IMR-90 (cell line): ENCODE results near the gene LDHB. TPM values are rescaled to one million over a fixed set of nuclear protein-coding genes. Genes with fewer than 3 reads are reported as not detected.

Experiments
- ATAC-seq: fragments of 200-7000 bp; cut with Tn5 transposase; 2 replicates; pipeline ENCODE4 v1.9.1; 2020; ENCODE audit warnings: low read depth, mild to moderate bottlenecking, moderate library complexity
- BruUV-seq: library from RNA; stranded (reverse); fragments of 400-500 nt; replicated peaks from 2 replicates; lab custom pipeline; 2021; lab: Mats Ljungman, UMichigan
- CTCF ChIA-PET: fragments of 300-600 bp; formaldehyde crosslinking; extraction: SDS; loops from one replicate; lab custom pipeline; 2021; ENCODE audit warnings: antibody characterized with exemption; lab: Yijun Ruan, JAX
- POLR2A ChIA-PET: fragments of 300-600 bp; sonication (Branson Sonifier 250); formaldehyde crosslinking; loops from one replicate; lab custom pipeline; 2022; ENCODE audit warnings: antibody characterized with exemption; ENCODE audit not compliant: unreplicated experiment; lab: Charles Lee
- DNase-seq: peaks from one replicate; pipeline ENCODE4 v3.0.0; 2013
- H2AFZ ChIP-seq: replicated peaks from 2 replicates; pipeline ENCODE3; 2013; ENCODE audit warnings: low read length, mild to moderate bottlenecking; ENCODE audit not compliant: poor library complexity
- H2AK5ac ChIP-seq: 2 replicates; pipeline ENCODE4 v1.6.1; 2013; ENCODE audit warnings: low read depth, low read length, inconsistent platforms
- H2AK9ac ChIP-seq: replicated peaks from 2 replicates; pipeline ENCODE3; 2013; ENCODE audit warnings: mild to moderate bottlenecking, low read depth, low read length, moderate library complexity; ENCODE audit not compliant: poor library complexity
- H2BK120ac ChIP-seq: 2 replicates; pipeline ENCODE4 v1.6.1; 2013; ENCODE audit warnings: low read depth, low read length, inconsistent platforms
- H2BK15ac ChIP-seq: 3 replicates; pipeline ENCODE4 v1.6.1; 2013; ENCODE audit warnings: low read depth, low read length, inconsistent platforms
- H2BK20ac ChIP-seq: 2 replicates; pipeline ENCODE4 v1.6.1; 2013; ENCODE audit warnings: low read depth, mild to moderate bottlenecking, inconsistent platforms, low read length, moderate library complexity
- H2BK5ac ChIP-seq: 2 replicates; pipeline ENCODE4 v1.6.1; 2013; ENCODE audit warnings: mild to moderate bottlenecking, low read depth, low read length, inconsistent platforms; ENCODE audit not compliant: poor library complexity, severe bottlenecking
- H3K14ac ChIP-seq: replicated peaks from 2 replicates; pipeline ENCODE4 v1.6.1; 2013; ENCODE audit warnings: low read depth, low read length, inconsistent platforms
- H3K18ac ChIP-seq: 2 replicates; pipeline ENCODE4 v1.6.1; 2013; ENCODE audit warnings: low read depth, low read length, control low read depth
- H3K23ac ChIP-seq: 2 replicates; pipeline ENCODE4 v1.6.1; 2013; ENCODE audit warnings: low read depth, low read length, inconsistent platforms
- H3K27ac ChIP-seq: 2 replicates; pipeline ENCODE4 v1.5.1; 2013; ENCODE audit warnings: mild to moderate bottlenecking, control low read depth, low read length; ENCODE audit not compliant: insufficient read depth
- H3K27me3 ChIP-seq: 2 replicates; pipeline ENCODE4 v1.6.1; 2013; ENCODE audit warnings: low read length; ENCODE audit not compliant: control insufficient read depth, insufficient read depth
- H3K36me3 ChIP-seq: 2 replicates; pipeline ENCODE4 v1.6.1; 2013; ENCODE audit warnings: low read length, mixed read lengths; ENCODE audit not compliant: control insufficient read depth, insufficient read depth
- H3K4ac ChIP-seq: 2 replicates; pipeline ENCODE4 v1.6.1; 2013; ENCODE audit warnings: low read depth, low read length, inconsistent platforms
- H3K4me1 ChIP-seq: 2 replicates; pipeline ENCODE4 v1.6.1; 2013; ENCODE audit warnings: low read length, mixed read lengths; ENCODE audit not compliant: control insufficient read depth, insufficient read depth
- H3K4me2 ChIP-seq: 2 replicates; pipeline ENCODE4 v1.6.1; 2013; ENCODE audit warnings: low read depth, mild to moderate bottlenecking, control low read depth, low read length, moderate library complexity
- H3K4me3 ChIP-seq: 2 replicates; pipeline ENCODE4 v1.5.1; 2013; ENCODE audit warnings: low read depth, mild to moderate bottlenecking, control low read depth, low read length, moderate library complexity; ENCODE audit not compliant: insufficient read depth
- H3K56ac ChIP-seq: 2 replicates; pipeline ENCODE4 v1.6.1; 2013; ENCODE audit warnings: low read length, inconsistent platforms; ENCODE audit not compliant: insufficient read depth; ENCODE audit errors: extremely low read depth
- H3K79me1 ChIP-seq, 2 experiments: 2 replicates each; pipeline ENCODE4 v1.6.1; 2013; ENCODE audit warnings: low read length in 2 of 2, inconsistent platforms in 1 of 2, low read depth in 1 of 2
- H3K9ac ChIP-seq: 2 replicates; pipeline ENCODE4 v1.6.1; 2013; ENCODE audit warnings: low read depth, low read length, control low read depth
- H3K9me1 ChIP-seq: 2 replicates; pipeline ENCODE4 v1.6.1; 2013; ENCODE audit warnings: low read length, inconsistent platforms; ENCODE audit not compliant: insufficient read depth
- H3K9me3 ChIP-seq: 2 replicates; pipeline ENCODE4 v1.6.1; 2013; ENCODE audit warnings: low read length; ENCODE audit not compliant: control insufficient read depth, insufficient read depth
- H4K20me1 ChIP-seq: 2 replicates; pipeline ENCODE4 v1.6.1; 2013; ENCODE audit warnings: low read length, inconsistent platforms; ENCODE audit not compliant: insufficient read depth
- H4K5ac ChIP-seq: 2 replicates; pipeline ENCODE4 v1.6.1; 2013; ENCODE audit warnings: mild to moderate bottlenecking, low read depth, low read length, control low read depth
- H4K8ac ChIP-seq, 2 experiments: 2 replicates each; pipeline ENCODE4 v1.6.1; 2013; ENCODE audit warnings: low read depth in 2 of 2, low read length in 2 of 2, control low read depth in 1 of 2, inconsistent platforms in 1 of 2
- H4K91ac ChIP-seq: 2 replicates; pipeline ENCODE4 v1.6.1; 2013; ENCODE audit warnings: low read depth, low read length, inconsistent platforms; ENCODE audit not compliant: insufficient read depth
- BHLHE40 ChIP-seq: fragments of 150-350 bp; IDR thresholded peaks from 2 replicates; pipeline ENCODE4 v1.6.1; 2016; ENCODE audit warnings: mild to moderate bottlenecking, low read depth, low read length
- MAZ ChIP-seq: IDR thresholded peaks from 2 replicates; pipeline ENCODE4 v1.6.1; 2012; ENCODE audit warnings: low read depth, mild to moderate bottlenecking, low read length, improper control_type of control experiment, moderate library complexity, borderline replicate concordance
- MXI1 ChIP-seq: IDR thresholded peaks from 2 replicates; pipeline ENCODE4 v1.6.1; 2012; ENCODE audit warnings: low read depth, mild to moderate bottlenecking, low read length, moderate library complexity, borderline replicate concordance
- NFE2L2 ChIP-seq: fragments of 150-350 bp; IDR thresholded peaks from 2 replicates; pipeline ENCODE4 v1.6.1; 2016; ENCODE audit warnings: low read depth, mild to moderate bottlenecking, low read length
- RCOR1 ChIP-seq: IDR thresholded peaks from 2 replicates; pipeline ENCODE4 v1.6.1; 2012; ENCODE audit warnings: mild to moderate bottlenecking, low read length, improper control_type of control experiment; ENCODE audit not compliant: insufficient replicate concordance
- SMC3 ChIP-seq: fragments of 150-350 bp; IDR thresholded peaks from 2 replicates; pipeline ENCODE4 v1.6.1; 2016; ENCODE audit warnings: low read depth, mild to moderate bottlenecking, antibody characterized with exemption, low read length, moderate library complexity
- USF2 ChIP-seq: fragments of 150-350 bp; IDR thresholded peaks from 2 replicates; pipeline ENCODE4 v1.6.1; 2017; ENCODE audit warnings: mild to moderate bottlenecking, antibody characterized with exemption, low read length, low read depth
- WGBS, 2 experiments: methylation state at CpG; one replicate each; pipeline versions ENCODE4 v1.1.5 to v1.1.7; 2013; ENCODE audit warnings: missing lambda C conversion rate in 2 of 2; ENCODE audit not compliant: insufficient read length in 1 of 2; ENCODE audit errors: extremely low coverage in 2 of 2; 5-methylcytosine and 5-hydroxymethylcytosine counted together
- dilution Hi-C: fragments of 300-500 bp; cut with HindIII; formaldehyde crosslinking; loops from one replicate; pipeline ENCODE4 v1.14.3; 2018; ENCODE audit warnings: low sequenced_read_pairs; ENCODE audit not compliant: unreplicated experiment
- in situ Hi-C: fragments of 300-500 bp; cut with MboI; formaldehyde crosslinking; loops from 3 replicates; pipeline ENCODE4 v1.14.3; 2019; ENCODE audit warnings: low sequenced_read_pairs, inconsistent platforms, mixed read lengths
- intact Hi-C: fragments of 100-400 bp; cut with micrococcal nuclease; formaldehyde crosslinking; loops from 2 replicates; pipeline ENCODE4 v1.10.0; 2022
- polyA plus RNA-seq, 3 experiments: library from polyadenylated mRNA; depleted of rRNA; stranded (reverse); fragments of >200 nt; gene quantifications; 2 replicates each; pipeline ENCODE4 v1.2.3, GENCODE V29; 2012; ENCODE audit warnings: low replicate concordance in 1 of 3
- total RNA-seq: library from RNA; depleted of rRNA; stranded (reverse); fragments of >200 nt; gene quantifications from 2 replicates; pipeline ENCODE4 v1.2.3, GENCODE V29; 2012

LDHB gene
- total and polyA plus RNA-seq, 2 of the 4 experiments (the other 2 are of a cell fraction) = 623 to 630 TPM

- BruUV-seq = no TSS peak
- Histone ChIP-seq H3K9ac (no peak overlapping the region), H4K91ac (no peak overlapping the region), H3K4me1 (no peaks in the 10 kb centered on the region), H3K36me3 (no peaks in the 10 kb centered on the region), H3K56ac (no peak overlapping the region), H4K8ac (no peak overlapping the region), H2BK20ac (no peak overlapping the region), H2AFZ (no peak overlapping the region), H3K9me1 (no peaks in the 10 kb centered on the region), H2AK9ac (no peak overlapping the region), H3K4me2 (no peak overlapping the region), H3K14ac (no peak overlapping the region), H3K23ac (no peak overlapping the region), H4K5ac (no peak overlapping the region), H3K27ac (no peak overlapping the region), H3K27me3 (peaks cover 17% of the 10 kb centered on the region), H3K18ac (no peak overlapping the region), H2BK120ac (no peak overlapping the region), H3K9me3 (no peaks in the 10 kb centered on the region), H3K4ac (no peak overlapping the region), H4K20me1 (no peaks in the 10 kb centered on the region), H3K79me1 (no peaks in the 10 kb centered on the region), H2BK5ac (no peak overlapping the region), H2BK15ac (no peak overlapping the region), H2AK5ac (no peak overlapping the region), H3K4me3 (no peak overlapping the region)
- POLR2A ChIA-PET = no interaction called here
- 83% methylated on average over 1 of the region's 3 CpGs; no CpG with 5 or more reads in 1 of the 2 experiments for WGBS, 2 experiments
- dilution Hi-C loops = no loop called here
- in situ Hi-C loops = loop anchor here (10.0 to 25.0 kb wide), 2 partner anchors 72 to 761 kb away; partner anchors contain the start of gene GYS2
- DNase-seq = no peak
- CTCF ChIA-PET = no interaction called here
- intact Hi-C loops = no loop called here
- TF ChIP-seq MXI1 = no peak
- no peak for TF ChIP-seq NFE2L2
- TF ChIP-seq BHLHE40 = no peak
- no peak for TF ChIP-seq MAZ
- no peak for TF ChIP-seq RCOR1
- TF ChIP-seq USF2 = no peak
- TF ChIP-seq SMC3 = no peak
- no peak for ATAC-seq
Observed at GRCh38 chr12:21676776-21677175, 19.1 kb upstream of the LDHB start.
